Cardiac muscle cell (in vitro differentiated cells and primary cell): ENCODE data around the gene ICOSLG. TPM values are rescaled to one million over a fixed set of nuclear protein-coding genes. Genes with fewer than 3 reads are reported as not detected.

ENCODE experiments used
- polyA plus RNA-seq: library from polyadenylated mRNA; unstranded; fragments of >200 nt; fragmentation: Nextera tagmentation; extraction: Ambion mirVana; gene quantifications from 2 replicates; pipeline ENCODE4 v1.2.1, GENCODE V29; 2016
- total RNA-seq: library from RNA; depleted of rRNA; stranded (reverse); fragments of >200 nt; gene quantifications from 2 replicates; pipeline ENCODE4 v1.2.3, GENCODE V29; 2016

ICOSLG gene
- total and polyA plus RNA-seq, 2 experiments from 2014 or later = 0.12 TPM; not detected in 1

Other genes with a start within 250 kb of the ICOSLG start
- 12.6 and 14.5 TPM in 2 replicates for gene TRAPPC10, start 228.6 kb downstream of the ICOSLG start, total RNA-seq
- gene TRAPPC10, start 228.6 kb downstream of the ICOSLG start, polyA plus RNA-seq = 6.5 and 7.9 TPM in 2 replicates
- 1.1 and 1.4 TPM in 2 replicates for gene PWP2, start 133.5 kb downstream of the ICOSLG start, total RNA-seq
- gene PWP2, start 133.5 kb downstream of the ICOSLG start, polyA plus RNA-seq = 0.99 and 2.1 TPM in 2 replicates
- gene GATD3, start 107.3 kb downstream of the ICOSLG start, total RNA-seq = 25.3 and 28.5 TPM in 2 replicates
- gene GATD3, start 107.3 kb downstream of the ICOSLG start, polyA plus RNA-seq = 13.8 and 17.7 TPM in 2 replicates
- gene DNMT3L, start 21.0 kb upstream of the ICOSLG start, total RNA-seq = not detected in 2 replicates
- not detected in 2 replicates for gene DNMT3L, start 21.0 kb upstream of the ICOSLG start, polyA plus RNA-seq
- 0.45 TPM in 1 of 2 replicates, not detected in the other for gene AIRE, start 44.9 kb upstream of the ICOSLG start, total RNA-seq
- gene AIRE, start 44.9 kb upstream of the ICOSLG start, polyA plus RNA-seq = not detected in 2 replicates
- 197 and 213 TPM in 2 replicates for gene PFKL, start 59.1 kb upstream of the ICOSLG start, total RNA-seq
- gene PFKL, start 59.1 kb upstream of the ICOSLG start, polyA plus RNA-seq = 204 and 281 TPM in 2 replicates
- gene CFAP410, start 98.4 kb upstream of the ICOSLG start, total RNA-seq = 40.9 and 46.7 TPM in 2 replicates
- gene CFAP410, start 98.4 kb upstream of the ICOSLG start, polyA plus RNA-seq = 34.0 and 37.1 TPM in 2 replicates
- not detected in 2 replicates for gene TRPM2, start 112.7 kb upstream of the ICOSLG start, total RNA-seq
- gene TRPM2, start 112.7 kb upstream of the ICOSLG start, polyA plus RNA-seq = not detected in 2 replicates
- gene LRRC3, start 214.6 kb upstream of the ICOSLG start, total RNA-seq = 5.9 and 9.5 TPM in 2 replicates
- gene LRRC3, start 214.6 kb upstream of the ICOSLG start, polyA plus RNA-seq = 3.3 and 4.1 TPM in 2 replicates